GM23338 (cell line): ENCODE results near the gene PTPRN2. TPM values are rescaled to one million over a fixed set of nuclear protein-coding genes. Genes with fewer than 3 reads are reported as not detected.

Source experiments
- ATAC-seq: fragments of 200-7000 bp; cut with Tn5 transposase; 3 replicates; pipeline ENCODE4 v1.9.1; 2020
- DNase-seq: peaks from one replicate; pipeline ENCODE4 v3.0.0-alpha.2; 2015; ENCODE audit warnings: low spot score
- H2AFZ ChIP-seq: fragments of 200-600 bp; sonication (generic); 2 replicates; pipeline ENCODE4 v1.8.0; 2016; ENCODE audit warnings: antibody characterized with exemption, mild to moderate bottlenecking, moderate library complexity
- H3F3A ChIP-seq: fragments of 200-600 bp; sonication (generic); replicated peaks from 2 replicates; pipeline ENCODE4 v1.8.0; 2017; ENCODE audit warnings: antibody characterized with exemption, mixed run types, low read depth
- H3K27ac ChIP-seq: fragments of 200-600 bp; sonication (generic); 2 replicates; pipeline ENCODE4 v1.6.1; 2016; ENCODE audit warnings: low read depth
- H3K27me3 ChIP-seq: fragments of 200-600 bp; sonication (generic); 2 replicates; pipeline ENCODE4 v1.8.0; 2016; ENCODE audit warnings: mild to moderate bottlenecking, mixed run types, moderate library complexity; ENCODE audit not compliant: insufficient read depth
- H3K36me3 ChIP-seq: fragments of 200-600 bp; sonication (generic); 2 replicates; pipeline ENCODE4 v1.8.0; 2016; ENCODE audit warnings: mild to moderate bottlenecking; ENCODE audit not compliant: insufficient read depth
- H3K4me1 ChIP-seq: fragments of 200-600 bp; sonication (generic); 2 replicates; pipeline ENCODE4 v1.8.0; 2016; ENCODE audit warnings: mild to moderate bottlenecking, moderate library complexity; ENCODE audit not compliant: insufficient read depth
- H3K4me2 ChIP-seq: fragments of 200-600 bp; sonication (generic); 2 replicates; pipeline ENCODE4 v1.7.1; 2017; ENCODE audit warnings: mixed run types
- H3K4me3 ChIP-seq: fragments of 200-600 bp; sonication (generic); 2 replicates; pipeline ENCODE4 v1.6.1; 2016; ENCODE audit warnings: mixed run types
- H3K79me2 ChIP-seq: fragments of 200-600 bp; sonication (generic); replicated peaks from 2 replicates; pipeline ENCODE4 v1.8.0; 2017; ENCODE audit warnings: mild to moderate bottlenecking; ENCODE audit not compliant: insufficient read depth
- H3K9me2 ChIP-seq: fragments of 200-600 bp; sonication (generic); 2 replicates; pipeline ENCODE4 v1.8.0; 2017; ENCODE audit not compliant: insufficient read depth
- H4K20me1 ChIP-seq: fragments of 200-600 bp; sonication (generic); replicated peaks from 2 replicates; pipeline ENCODE4 v1.8.0; 2017; ENCODE audit warnings: mild to moderate bottlenecking; ENCODE audit not compliant: insufficient read depth
- H3K27ac Mint-ChIP-seq: 2 replicates; pipeline ENCODE4 v1.8.0; 2020; ENCODE audit warnings: inconsistent platforms, mild to moderate bottlenecking, moderate library complexity, mixed read lengths
- H3K27me3 Mint-ChIP-seq: 3 replicates; pipeline ENCODE4 v1.8.0; 2022; ENCODE audit warnings: low read depth, mild to moderate bottlenecking, moderate library complexity, mixed read lengths, inconsistent platforms; ENCODE audit not compliant: insufficient read depth, poor library complexity
- H3K36me3 Mint-ChIP-seq: 3 replicates; pipeline ENCODE4 v1.8.0; 2021; ENCODE audit warnings: low read depth, mild to moderate bottlenecking, inconsistent platforms, moderate library complexity, mixed read lengths
- H3K4me1 Mint-ChIP-seq: 3 replicates; pipeline ENCODE4 v1.8.0; 2020; ENCODE audit warnings: mild to moderate bottlenecking, inconsistent platforms, mixed read lengths
- H3K4me3 Mint-ChIP-seq: 3 replicates; pipeline ENCODE4 v1.8.0; 2021; ENCODE audit warnings: moderate library complexity, mild to moderate bottlenecking, inconsistent platforms, mixed read lengths
- H3K9me3 Mint-ChIP-seq: 3 replicates; pipeline ENCODE4 v1.8.0; 2020; ENCODE audit warnings: moderate library complexity, mild to moderate bottlenecking, inconsistent platforms, mixed read lengths
- CREB1 ChIP-seq: fragments of 250-450 bp; sonication (Bioruptor Pico); IDR thresholded peaks from 2 replicates; pipeline ENCODE4 v1.5.0; 2020; ENCODE audit warnings: low read depth, mild to moderate bottlenecking, moderate library complexity
- ETS1 ChIP-seq: IDR thresholded peaks from 2 replicates; pipeline ENCODE4 v1.6.1; 2016; ENCODE audit warnings: antibody characterized with exemption
- EZH2 ChIP-seq: fragments of 200-600 bp; sonication (generic); IDR thresholded peaks from one replicate; pipeline ENCODE4 v1.8.0; 2017; ENCODE audit warnings: antibody characterized with exemption, mild to moderate bottlenecking, low read depth; ENCODE audit not compliant: unreplicated experiment
- EZH2phosphoT487 ChIP-seq: fragments of 200-600 bp; sonication (generic); IDR thresholded peaks from one replicate; pipeline ENCODE4 v1.8.1; 2018; ENCODE audit warnings: antibody characterized with exemption; ENCODE audit not compliant: unreplicated experiment
- JUNB ChIP-seq: IDR thresholded peaks from one replicate; pipeline ENCODE4 v1.6.1; 2016; ENCODE audit warnings: antibody characterized with exemption; ENCODE audit not compliant: unreplicated experiment
- NANOG ChIP-seq: IDR thresholded peaks from 2 replicates; pipeline ENCODE4 v1.6.1; 2016; ENCODE audit warnings: antibody characterized with exemption, borderline replicate concordance
- REST ChIP-seq: IDR thresholded peaks from one replicate; pipeline ENCODE4 v1.6.1; 2018; ENCODE audit warnings: antibody characterized with exemption; ENCODE audit not compliant: unreplicated experiment
- STAT1 ChIP-seq: IDR thresholded peaks from one replicate; pipeline ENCODE4 v1.6.1; 2016; ENCODE audit warnings: antibody characterized with exemption; ENCODE audit not compliant: unreplicated experiment
- ZNF114 ChIP-seq: fragments of 250-450 bp; sonication (Bioruptor Pico); IDR thresholded peaks from 2 replicates; pipeline ENCODE4 v1.5.0; 2020; ENCODE audit warnings: mild to moderate bottlenecking, moderate library complexity
- ZNF331 ChIP-seq: fragments of 250-450 bp; sonication (Bioruptor Pico); IDR thresholded peaks from 2 replicates; pipeline ENCODE4 v1.5.0; 2020; ENCODE audit warnings: low read depth, mild to moderate bottlenecking, moderate library complexity
- polyA plus RNA-seq: library from polyadenylated mRNA; unstranded; fragments of >200 nt; fragmentation: Nextera tagmentation; extraction: Ambion mirVana; gene quantifications from 2 replicates; pipeline ENCODE4 v1.2.1, GENCODE V29; 2016
- total RNA-seq: library from RNA; depleted of rRNA; stranded (reverse); fragments of >200 nt; shearing (Covaris generic); gene quantifications from 2 replicates; pipeline ENCODE4 v1.2.3, GENCODE V29; 2014
- TF ChIP-seq, protein P1 (sequence below), 2 experiments: fragments of 200-600 bp in 1 of 2; sonication (generic) in 1 of 2; conservative IDR thresholded peaks; 2 replicates each; pipeline versions ENCODE4 v1.5.1 to v1.6.1; 2016 to 2017; ENCODE audit warnings: antibody characterized with exemption in 2 of 2, low read depth in 2 of 2, mild to moderate bottlenecking in 2 of 2, moderate library complexity in 1 of 2

Gene PTPRN2
- total and polyA plus RNA-seq, 2 experiments from 2014 or later, result 0.87 to 4.0 TPM

DNA sequence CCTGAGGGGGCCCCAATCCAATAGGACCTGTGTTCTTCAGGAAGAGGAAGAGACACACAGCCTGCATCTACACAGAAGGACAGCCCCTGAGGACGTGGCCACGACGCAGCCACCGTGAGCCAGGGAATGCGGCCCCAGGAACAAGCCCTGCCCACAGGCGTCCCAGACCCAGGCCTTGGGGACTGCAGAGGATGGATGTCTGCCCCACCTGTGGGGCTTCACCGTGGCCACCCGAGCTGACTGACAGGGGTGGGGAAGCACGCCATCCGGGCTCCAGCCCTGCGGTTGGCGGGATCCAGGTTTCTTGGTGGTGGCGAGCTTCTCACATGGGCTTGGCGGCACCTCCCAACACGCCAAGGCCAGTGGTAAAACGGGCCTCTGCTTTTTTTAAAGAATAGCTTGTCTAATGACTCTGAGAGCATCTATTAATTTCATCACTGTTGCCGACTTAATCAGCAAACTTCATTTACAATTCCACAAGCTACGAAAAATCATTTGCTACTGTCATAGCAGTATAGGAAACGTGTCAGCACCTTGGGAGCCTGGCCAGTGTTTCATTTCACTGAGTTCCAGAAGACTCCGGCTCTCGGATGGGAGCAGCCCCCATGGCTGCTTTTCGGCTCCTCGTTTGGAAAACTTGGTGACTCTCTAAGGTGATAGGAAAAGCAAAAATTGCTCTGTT, 584.0 kb downstream of the PTPRN2 start:
- Mint-ChIP-seq H3K4me3 (no peak overlapping the region), H3K27ac (no peak overlapping the region), H3K4me1 (no peaks in the 10 kb centered on the region), H3K27me3 (peaks cover 7% of the 10 kb centered on the region), H3K36me3 (peaks cover 44% of the 10 kb centered on the region), H3K9me3 (peaks cover 37% of the 10 kb centered on the region)
- Histone ChIP-seq H2AFZ (no peak overlapping the region), H3F3A (no peaks in the 10 kb centered on the region), H3K4me2 (no peak overlapping the region), H3K36me3 (no peaks in the 10 kb centered on the region; the same call in 1 of the 2 replicates), H3K9me2 (no peaks in the 10 kb centered on the region), H3K79me2 (no peaks in the 10 kb centered on the region), H3K4me1 (no peaks in the 10 kb centered on the region), H3K27me3 (no peaks in the 10 kb centered on the region), H3K4me3 (no peak overlapping the region), H4K20me1 (no peaks in the 10 kb centered on the region), H3K27ac (no peak overlapping the region)
- TF ChIP-seq CREB1 (CRISPR knock-in tag), result no peak
- no peak for TF ChIP-seq REST
- TF ChIP-seq EZH2, result no peak
- no peak for TF ChIP-seq EZH2phosphoT487
- TF ChIP-seq ZNF331 (CRISPR knock-in tag), result no peak
- no peak for TF ChIP-seq JUNB
- TF ChIP-seq STAT1, result no peak
- ATAC-seq, result no peak
- DNase-seq, result no peak

GRCh38 chr7:158002486-158003080, 585.0 kb downstream of the PTPRN2 start:
- no peaks in the 10 kb centered on the region for H3K4me1 Mint-ChIP-seq
- peaks cover 36% of the 10 kb centered on the region for H3K36me3 Mint-ChIP-seq
- H3K27ac Mint-ChIP-seq, result no peak overlapping the region
- H3K27me3 Mint-ChIP-seq, result peaks cover 7% of the 10 kb centered on the region
- Histone ChIP-seq H4K20me1 (no peaks in the 10 kb centered on the region), H2AFZ (no peak overlapping the region), H3K9me2 (no peaks in the 10 kb centered on the region), H3K36me3 (no peaks in the 10 kb centered on the region; the same call in 1 of the 2 replicates), H3F3A (no peaks in the 10 kb centered on the region), H3K4me2 (no peak overlapping the region), H3K27me3 (no peaks in the 10 kb centered on the region), H3K27ac (no peak overlapping the region), H3K4me1 (no peaks in the 10 kb centered on the region), H3K4me3 (no peak overlapping the region), H3K79me2 (no peaks in the 10 kb centered on the region)
- H3K4me3 Mint-ChIP-seq, result no peak overlapping the region
- no peak for DNase-seq
- TF ChIP-seq NANOG, result no peak
- no peak for TF ChIP-seq ETS1
- TF ChIP-seq ZNF331 (CRISPR knock-in tag), result no peak
- TF ChIP-seq JUNB, result no peak
- no peak for TF ChIP-seq ZNF114 (CRISPR knock-in tag)
- TF ChIP-seq, protein P1, sequence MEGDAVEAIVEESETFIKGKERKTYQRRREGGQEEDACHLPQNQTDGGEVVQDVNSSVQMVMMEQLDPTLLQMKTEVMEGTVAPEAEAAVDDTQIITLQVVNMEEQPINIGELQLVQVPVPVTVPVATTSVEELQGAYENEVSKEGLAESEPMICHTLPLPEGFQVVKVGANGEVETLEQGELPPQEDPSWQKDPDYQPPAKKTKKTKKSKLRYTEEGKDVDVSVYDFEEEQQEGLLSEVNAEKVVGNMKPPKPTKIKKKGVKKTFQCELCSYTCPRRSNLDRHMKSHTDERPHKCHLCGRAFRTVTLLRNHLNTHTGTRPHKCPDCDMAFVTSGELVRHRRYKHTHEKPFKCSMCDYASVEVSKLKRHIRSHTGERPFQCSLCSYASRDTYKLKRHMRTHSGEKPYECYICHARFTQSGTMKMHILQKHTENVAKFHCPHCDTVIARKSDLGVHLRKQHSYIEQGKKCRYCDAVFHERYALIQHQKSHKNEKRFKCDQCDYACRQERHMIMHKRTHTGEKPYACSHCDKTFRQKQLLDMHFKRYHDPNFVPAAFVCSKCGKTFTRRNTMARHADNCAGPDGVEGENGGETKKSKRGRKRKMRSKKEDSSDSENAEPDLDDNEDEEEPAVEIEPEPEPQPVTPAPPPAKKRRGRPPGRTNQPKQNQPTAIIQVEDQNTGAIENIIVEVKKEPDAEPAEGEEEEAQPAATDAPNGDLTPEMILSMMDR (conservative IDR thresholded peaks at IDR 0.05; ENCODE audit: low read depth in 2 of 2), result no peak
- TF ChIP-seq CREB1 (CRISPR knock-in tag), result no peak
- peaks cover 46% of the 10 kb centered on the region for H3K9me3 Mint-ChIP-seq
- no peak for ATAC-seq
